Stimulated activated effector memory CD8-positive, alpha-beta T cell treated with anti-CD3 and anti-CD28 coated beads, Interleukin-12 subunit alpha, Interleukin-12 subunit beta, amount 100 ng/mL, for 72 hours (primary cell): Measurements from ENCODE around the gene SAMD4A.

Source experiments
- ATAC-seq: fragments of 150-1000 bp; cut with Tn5 transposase; 2 replicates; pipeline ENCODE4 v1.10.0; 2021
- DNase-seq, 2 donors: peaks; one replicate each; pipeline ENCODE4 v3.0.0; 2021 to 2022; ENCODE audit warnings: low spot score in 2 of 2
- H3K27ac Mint-ChIP-seq: one replicate; pipeline ENCODE4 v1.8.0; 2022; ENCODE audit warnings: mild to moderate bottlenecking, mixed read lengths
- H3K36me3 Mint-ChIP-seq: one replicate; pipeline ENCODE4 v1.8.0; 2022; ENCODE audit warnings: mild to moderate bottlenecking, mixed read lengths
- H3K4me1 Mint-ChIP-seq: one replicate; pipeline ENCODE4 v1.8.0; 2022; ENCODE audit warnings: mixed read lengths
- H3K4me3 Mint-ChIP-seq: one replicate; pipeline ENCODE4 v1.8.0; 2022; ENCODE audit warnings: mild to moderate bottlenecking, mixed read lengths
- H3K9me3 Mint-ChIP-seq: one replicate; pipeline ENCODE4 v1.8.0; 2022; ENCODE audit warnings: mixed read lengths

Gene SAMD4A

DNA sequence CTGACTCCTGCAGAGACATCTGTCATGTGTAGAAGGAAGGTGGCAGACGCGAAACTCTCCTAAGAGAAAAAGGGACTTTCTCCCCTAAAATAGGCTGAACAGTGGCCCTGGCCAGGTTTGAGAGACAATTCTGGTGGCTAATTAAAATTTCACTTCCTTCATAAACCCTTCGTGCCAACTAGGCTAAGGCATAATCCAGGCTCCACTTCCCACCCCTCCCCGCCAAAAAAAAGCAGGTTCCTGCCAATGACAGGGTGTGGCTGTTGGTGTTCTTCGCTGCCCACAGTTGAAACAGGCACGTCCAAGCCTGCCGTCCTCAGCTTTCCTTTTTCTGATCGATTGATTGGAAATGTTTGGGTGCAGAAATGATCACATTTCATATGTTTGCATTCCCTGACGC, 191.1 kb downstream of the SAMD4A start:
- DNase-seq (no peak), ATAC-seq (no peak)
- Mint-ChIP-seq H3K4me1 (peaks cover 11% of the 10 kb centered on the region), H3K9me3 (no peaks in the 10 kb centered on the region), H3K4me3 (no peak overlapping the region), H3K36me3 (no peaks in the 10 kb centered on the region), H3K27ac (no peak overlapping the region)

DNA sequence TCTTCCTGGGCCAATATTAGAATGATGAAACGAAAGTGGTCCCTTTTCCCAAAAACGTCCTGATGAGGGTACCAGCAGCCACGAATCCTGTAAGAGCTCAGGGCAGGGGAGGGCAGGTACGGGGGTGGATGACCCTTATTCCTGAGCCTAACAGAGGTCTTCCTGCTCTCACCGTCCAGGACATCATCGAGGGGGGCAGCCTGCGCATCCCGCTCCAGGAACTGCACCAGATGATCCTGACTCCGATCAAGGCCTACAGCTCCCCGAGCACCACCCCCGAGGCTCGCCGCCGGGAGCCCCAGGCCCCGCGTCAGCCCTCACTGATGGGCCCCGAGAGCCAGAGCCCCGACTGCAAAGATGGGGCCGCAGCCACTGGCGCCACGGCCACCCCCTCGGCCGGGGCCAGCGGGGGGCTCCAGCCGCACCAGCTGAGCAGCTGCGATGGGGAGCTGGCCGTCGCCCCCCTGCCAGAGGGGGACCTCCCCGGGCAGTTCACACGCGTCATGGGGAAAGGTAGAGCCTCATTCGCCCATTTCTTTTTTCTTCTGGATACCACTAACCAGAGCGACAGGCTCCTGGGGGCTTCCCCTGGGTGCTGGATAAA, 193.2 kb downstream of the SAMD4A start:
- Mint-ChIP-seq H3K4me3 (no peak overlapping the region), H3K36me3 (no peaks in the 10 kb centered on the region), H3K27ac (no peak overlapping the region), H3K4me1 (peaks cover 11% of the 10 kb centered on the region), H3K9me3 (no peaks in the 10 kb centered on the region)
- ATAC-seq = no peak
- DNase-seq = no peak

DNA sequence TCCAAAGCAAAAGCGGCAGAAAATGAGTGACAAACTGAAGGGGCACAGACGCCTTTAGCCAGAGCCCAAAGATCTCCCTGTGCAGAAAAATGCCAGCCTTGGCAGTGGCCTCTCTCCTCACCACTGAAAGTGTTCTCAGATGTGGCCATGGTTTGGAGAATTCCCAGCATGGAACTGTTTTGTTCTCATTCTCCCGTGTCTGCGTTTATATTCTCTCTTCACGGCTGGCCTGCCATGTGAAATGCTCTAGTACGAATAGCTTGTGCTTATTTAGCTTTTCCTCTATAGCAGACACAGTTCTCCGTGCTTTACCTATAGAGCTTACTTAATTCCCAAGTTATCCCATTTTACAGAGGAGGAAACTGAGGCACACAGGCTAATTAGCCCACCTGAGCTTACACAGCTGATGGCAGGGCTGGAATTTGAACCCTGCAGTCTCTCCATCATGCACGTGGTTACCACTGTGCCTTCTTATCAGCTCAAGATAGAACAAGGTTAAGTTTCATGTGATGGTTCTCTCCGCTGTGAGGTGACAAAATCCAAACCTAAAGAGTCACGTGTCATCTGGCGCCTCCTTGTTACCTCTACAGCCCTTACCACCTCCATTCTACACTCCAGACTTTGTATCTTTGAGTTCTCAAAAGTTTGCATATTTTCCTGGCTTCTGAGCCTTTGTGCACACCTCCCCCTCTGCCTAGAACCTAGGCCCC, 194.1 kb downstream of the SAMD4A start:
- DNase-seq (no peak), ATAC-seq (no peak)
- Mint-ChIP-seq H3K27ac (peak overlapping the region; percentile 13), H3K4me1 (peaks cover 12% of the 10 kb centered on the region), H3K36me3 (no peaks in the 10 kb centered on the region), H3K9me3 (no peaks in the 10 kb centered on the region), H3K4me3 (no peak overlapping the region)

DNA sequence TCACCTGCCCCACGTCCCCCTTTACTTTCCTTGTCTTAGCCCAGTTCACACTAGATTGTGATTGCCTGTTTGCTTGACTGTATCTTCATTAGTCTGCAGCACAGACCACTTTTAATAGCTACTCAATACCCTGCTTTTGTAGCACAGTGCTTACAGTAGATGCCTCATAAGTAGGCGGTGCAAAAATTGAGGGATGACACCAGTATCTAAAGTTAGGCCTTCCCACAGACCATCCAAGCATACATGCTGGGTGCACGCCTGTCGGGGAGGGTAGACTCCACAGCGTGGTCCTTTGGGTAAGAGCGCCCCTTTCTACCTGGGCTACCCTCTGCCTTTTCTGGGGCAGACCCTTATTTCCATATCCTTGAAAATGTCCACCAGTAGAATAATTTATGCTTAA, 194.9 kb downstream of the SAMD4A start:
- Mint-ChIP-seq H3K27ac (peak overlapping the region; percentile 13), H3K4me3 (no peak overlapping the region), H3K36me3 (no peaks in the 10 kb centered on the region), H3K9me3 (no peaks in the 10 kb centered on the region), H3K4me1 (peaks cover 19% of the 10 kb centered on the region)
- DNase-seq (no peak), ATAC-seq (no peak)

DNA sequence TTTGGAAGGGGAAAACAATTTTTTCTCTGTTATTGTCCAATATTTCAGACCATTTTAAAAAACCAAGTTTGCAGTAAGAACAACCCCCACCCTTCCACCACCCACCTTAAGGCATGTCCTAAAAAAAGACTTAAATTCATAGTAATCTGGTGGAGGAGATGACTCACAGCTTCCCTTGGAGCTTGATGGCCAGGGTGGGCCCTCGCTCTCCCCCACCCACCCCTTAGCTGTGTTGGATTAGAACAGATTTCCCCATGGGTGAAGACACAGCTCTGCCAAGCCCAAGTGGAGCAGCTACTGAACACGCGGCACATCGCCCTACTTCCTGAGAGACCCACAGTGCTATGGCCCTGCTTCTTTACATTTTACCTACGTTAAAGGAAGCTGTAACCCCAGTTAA, 195.4 kb downstream of the SAMD4A start:
- no peak overlapping the region for H3K4me3 Mint-ChIP-seq
- H3K9me3 Mint-ChIP-seq = no peaks in the 10 kb centered on the region
- H3K36me3 Mint-ChIP-seq = no peaks in the 10 kb centered on the region
- ATAC-seq (no peak), DNase-seq (no peak)
- H3K4me1 Mint-ChIP-seq = peaks cover 19% of the 10 kb centered on the region
- H3K27ac Mint-ChIP-seq = no peak overlapping the region

DNA sequence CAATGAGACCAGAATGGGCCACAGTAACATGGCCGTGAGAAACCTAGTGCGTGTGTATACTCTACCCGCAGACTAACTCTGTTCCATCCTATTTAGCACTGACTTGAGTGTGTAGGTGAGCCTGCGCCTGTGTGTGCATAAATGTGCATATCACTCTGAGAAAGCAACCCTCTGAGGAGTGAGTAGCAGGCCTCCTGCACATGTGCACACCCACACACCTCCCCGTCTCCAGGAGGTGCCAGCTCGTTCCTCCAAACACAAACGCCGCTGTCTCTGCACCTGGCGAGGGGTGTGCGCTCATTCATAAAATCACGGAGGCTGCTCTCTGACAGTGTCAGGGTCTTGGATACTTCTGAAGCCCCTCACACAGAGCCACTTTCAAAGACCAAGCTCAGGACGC, 196.8 kb downstream of the SAMD4A start:
- Mint-ChIP-seq H3K9me3 (no peaks in the 10 kb centered on the region), H3K36me3 (no peaks in the 10 kb centered on the region), H3K4me3 (no peak overlapping the region), H3K4me1 (peaks cover 14% of the 10 kb centered on the region), H3K27ac (no peak overlapping the region)
- DNase-seq (no peak), ATAC-seq (no peak)

DNA sequence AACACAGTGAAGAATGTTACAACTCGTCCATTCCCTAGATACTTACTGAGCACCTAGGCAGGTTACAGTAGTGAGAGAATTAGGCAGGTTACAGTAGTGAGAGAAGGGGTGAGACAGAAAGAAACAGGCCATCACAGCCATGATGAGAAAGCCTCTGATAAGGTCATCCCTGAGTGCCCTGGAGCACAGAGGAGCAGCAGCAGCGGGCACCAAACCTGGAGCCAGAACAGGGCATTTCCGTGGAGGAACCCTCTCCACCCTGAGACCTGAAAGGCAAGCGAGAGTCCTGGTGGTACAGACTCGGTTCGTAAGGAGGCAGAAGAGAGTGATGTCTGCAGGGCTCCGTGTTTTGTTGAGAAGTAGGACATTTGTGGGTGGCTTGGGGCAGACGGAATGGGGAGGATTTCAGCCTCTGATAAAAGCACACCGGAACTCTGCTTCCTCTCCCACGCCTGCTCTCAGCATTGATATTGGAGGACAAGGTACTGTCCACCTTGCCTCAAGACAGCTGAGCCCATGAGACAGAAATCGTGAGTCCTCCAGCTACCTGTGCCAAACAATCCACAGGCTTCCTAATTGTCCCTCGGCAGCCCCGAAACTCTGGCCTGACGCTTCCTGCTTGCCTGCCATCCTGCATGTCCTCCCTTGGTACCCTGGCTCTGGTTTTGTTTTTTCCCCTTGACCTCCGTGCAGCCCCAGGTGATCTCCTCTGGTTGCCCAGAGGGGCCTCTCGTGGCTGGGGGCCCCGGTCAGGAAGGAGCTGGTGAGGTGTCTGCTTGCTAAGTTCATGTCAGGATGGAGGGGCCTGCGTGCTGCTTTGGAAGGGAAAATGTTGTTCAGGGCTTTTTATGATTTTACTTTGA, 199.6 kb downstream of the SAMD4A start:
- no peak overlapping the region for H3K27ac Mint-ChIP-seq
- peaks cover 14% of the 10 kb centered on the region for H3K4me1 Mint-ChIP-seq
- H3K36me3 Mint-ChIP-seq = no peaks in the 10 kb centered on the region
- no peaks in the 10 kb centered on the region for H3K9me3 Mint-ChIP-seq
- no peak for ATAC-seq
- H3K4me3 Mint-ChIP-seq = no peak overlapping the region
- DNase-seq = no peak

DNA sequence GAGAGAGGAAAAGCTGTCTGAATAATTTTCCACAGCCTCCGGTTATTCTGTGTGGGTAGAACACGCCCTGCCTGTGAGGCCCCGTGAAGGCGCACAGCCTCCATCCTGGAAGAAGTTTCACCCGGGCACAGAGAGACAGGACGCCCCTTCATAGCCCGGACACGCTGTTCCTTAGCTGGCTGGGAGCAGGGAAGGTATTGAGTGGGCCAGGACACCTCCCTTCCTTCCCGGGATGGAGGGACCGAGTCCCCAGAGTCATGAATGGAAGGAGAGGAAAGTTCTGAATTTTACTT, 200.2 kb downstream of the SAMD4A start:
- H3K4me1 Mint-ChIP-seq = peaks cover 14% of the 10 kb centered on the region
- H3K9me3 Mint-ChIP-seq = no peaks in the 10 kb centered on the region
- no peak overlapping the region for H3K27ac Mint-ChIP-seq
- H3K36me3 Mint-ChIP-seq = no peaks in the 10 kb centered on the region
- DNase-seq = no peak
- ATAC-seq = no peak
- no peak overlapping the region for H3K4me3 Mint-ChIP-seq

DNA sequence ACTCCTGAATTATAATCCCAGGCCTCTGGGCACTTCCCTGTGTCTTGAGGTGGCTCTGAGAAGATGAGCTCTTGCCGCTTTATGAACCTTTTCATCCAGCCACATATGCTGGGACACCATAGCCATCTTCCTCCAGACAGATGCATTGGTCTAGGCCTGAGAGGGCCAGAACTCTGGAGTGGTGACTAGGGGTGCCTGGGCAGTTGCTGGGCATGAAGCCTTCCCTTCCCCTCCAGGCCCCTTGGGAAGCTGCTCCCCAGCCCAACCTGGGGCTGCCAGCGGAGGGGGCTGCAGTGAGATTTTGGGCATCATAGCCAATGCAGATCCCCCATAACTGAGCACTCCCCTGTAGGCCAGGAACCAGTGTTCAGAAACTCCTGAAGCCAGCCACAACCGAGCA, 200.5 kb downstream of the SAMD4A start:
- no peak for DNase-seq
- no peak overlapping the region for H3K4me3 Mint-ChIP-seq
- no peak overlapping the region for H3K27ac Mint-ChIP-seq
- no peaks in the 10 kb centered on the region for H3K9me3 Mint-ChIP-seq
- peaks cover 16% of the 10 kb centered on the region for H3K4me1 Mint-ChIP-seq
- ATAC-seq = no peak
- H3K36me3 Mint-ChIP-seq = no peaks in the 10 kb centered on the region

DNA sequence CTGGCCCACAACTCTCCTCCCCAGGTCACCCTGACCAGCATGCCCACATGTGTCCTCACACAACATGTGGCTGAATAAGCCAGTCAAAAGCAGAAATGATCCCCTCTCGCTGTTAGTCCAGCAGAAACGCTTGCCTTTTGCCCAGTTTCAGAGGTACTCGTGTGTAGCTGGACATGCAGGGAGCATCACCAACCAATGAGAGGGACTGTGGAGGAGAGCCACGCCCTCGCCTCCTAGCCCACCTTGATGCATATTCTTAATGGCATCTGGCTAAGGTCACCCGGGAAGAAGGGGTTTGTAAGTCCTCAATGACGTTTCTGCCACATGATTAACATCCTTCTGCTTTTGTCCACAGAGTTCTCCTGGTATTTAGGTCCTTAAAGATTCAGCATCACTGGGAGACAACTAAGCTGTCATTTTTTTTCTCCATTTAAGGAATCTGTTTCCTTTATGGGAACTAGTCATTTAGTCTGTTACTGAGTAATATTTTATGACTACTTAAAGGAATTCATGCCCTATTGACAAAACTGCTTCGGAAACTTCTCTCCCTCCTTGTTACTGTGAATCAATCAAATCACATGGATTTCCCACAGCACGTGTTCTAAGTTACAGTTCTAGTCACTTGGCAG, 201.7 kb downstream of the SAMD4A start:
- Mint-ChIP-seq H3K4me1 (peaks cover 24% of the 10 kb centered on the region), H3K9me3 (no peaks in the 10 kb centered on the region), H3K27ac (no peak overlapping the region), H3K4me3 (no peak overlapping the region), H3K36me3 (peaks cover 7% of the 10 kb centered on the region)
- no peak for ATAC-seq
- no peak for DNase-seq

DNA sequence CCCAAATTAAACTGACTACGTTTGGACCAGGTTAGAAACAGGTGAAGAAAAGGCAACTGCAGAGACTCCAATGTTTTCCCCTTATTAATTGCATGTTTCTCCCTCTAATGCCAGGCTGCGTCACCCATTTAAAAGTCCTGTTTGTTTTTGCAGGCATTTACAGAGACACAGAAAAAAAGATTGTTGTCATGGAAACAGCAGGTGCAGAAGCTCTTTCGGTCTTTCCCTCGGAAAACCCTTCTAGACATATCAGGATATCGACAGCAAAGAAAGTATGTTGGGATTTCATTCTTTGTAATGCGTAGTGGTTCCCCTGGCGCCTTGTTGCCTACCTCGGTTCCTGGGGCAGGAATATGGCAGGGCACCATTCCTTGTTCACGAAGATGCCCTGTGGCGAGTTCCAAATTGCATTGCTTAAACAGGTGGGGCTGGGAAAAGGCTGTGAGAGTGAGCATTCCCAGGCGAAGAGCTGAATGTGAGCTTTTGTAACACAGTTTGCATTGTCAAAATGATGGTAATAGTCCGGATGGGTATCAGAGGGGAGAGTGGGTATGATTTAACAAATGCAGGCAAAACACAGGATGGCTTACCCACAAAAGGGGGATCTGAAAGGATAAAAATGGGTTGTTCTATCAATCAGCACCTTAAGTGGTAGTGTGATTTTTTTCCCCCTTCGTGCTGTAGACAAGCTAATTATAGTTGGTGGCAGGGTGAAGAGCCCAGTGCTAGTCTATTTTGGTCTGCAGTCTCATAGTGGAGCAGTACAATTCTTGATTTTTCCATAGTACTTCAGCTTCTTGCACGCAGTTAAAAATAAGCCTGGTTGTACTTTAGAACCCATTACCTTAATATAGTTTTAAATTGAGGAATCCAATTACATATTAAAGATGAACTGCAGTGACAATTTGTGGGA, 203.3 kb downstream of the SAMD4A start:
- Mint-ChIP-seq H3K9me3 (no peaks in the 10 kb centered on the region), H3K27ac (no peak overlapping the region), H3K4me1 (peaks cover 32% of the 10 kb centered on the region), H3K4me3 (no peak overlapping the region), H3K36me3 (peaks cover 15% of the 10 kb centered on the region)
- no peak for ATAC-seq
- DNase-seq = no peak

DNA sequence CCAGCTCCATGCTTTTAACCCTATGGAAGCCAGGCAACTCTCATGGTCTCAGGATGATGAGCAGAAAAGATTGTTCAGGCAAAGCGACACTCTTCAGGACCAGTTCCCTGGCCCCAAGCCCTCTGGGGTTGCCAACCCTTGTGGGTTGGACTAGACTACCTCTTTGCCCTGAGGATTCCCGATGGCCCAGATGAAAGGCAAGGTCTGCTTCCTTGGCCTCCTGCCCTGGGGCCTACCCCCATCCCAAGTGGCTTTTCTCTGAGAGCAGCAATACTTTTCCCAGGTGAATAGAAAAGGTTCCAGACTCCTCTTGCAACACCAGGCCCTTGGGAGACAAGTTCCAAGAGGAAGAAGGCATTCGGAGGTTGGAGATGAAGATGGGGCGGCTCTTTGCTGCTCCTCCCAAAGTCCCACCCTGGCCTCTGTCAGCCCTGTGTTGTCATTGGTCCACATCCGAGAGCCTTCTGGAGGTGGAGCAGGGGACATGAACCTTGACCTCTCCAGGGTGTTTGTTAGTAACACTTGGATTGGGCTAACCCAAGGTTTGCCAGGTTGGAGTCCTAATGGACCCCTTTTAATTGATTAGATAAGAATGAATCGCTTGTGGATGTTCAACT, 204.6 kb downstream of the SAMD4A start:
- H3K4me1 Mint-ChIP-seq = peaks cover 30% of the 10 kb centered on the region

DNA sequence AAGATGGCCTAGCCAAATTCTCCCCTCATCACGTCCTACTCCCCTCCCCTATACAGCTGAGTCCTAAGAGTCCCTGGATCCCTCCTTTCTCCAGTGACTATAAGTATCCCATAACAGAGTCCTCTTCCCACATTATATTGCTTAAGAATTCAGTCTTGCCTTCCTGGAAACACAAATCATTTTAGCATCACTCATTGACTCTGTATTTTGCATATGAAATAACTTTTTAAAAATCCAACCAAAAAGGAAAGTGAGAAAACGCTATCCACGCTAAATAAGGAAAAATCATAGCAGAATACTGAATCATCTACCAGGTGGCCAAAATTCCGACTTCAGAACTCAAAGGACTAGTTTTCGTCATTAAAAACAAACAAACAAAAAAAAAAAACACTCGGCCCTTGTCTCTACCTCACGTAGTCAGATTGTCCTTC, 205.5 kb downstream of the SAMD4A start:
- DNase-seq = no peak
- ATAC-seq = no peak
- Mint-ChIP-seq H3K4me1 (peaks cover 37% of the 10 kb centered on the region), H3K36me3 (peaks cover 15% of the 10 kb centered on the region), H3K4me3 (peak overlapping the region; percentile 69), H3K9me3 (no peaks in the 10 kb centered on the region), H3K27ac (peak overlapping the region; percentile 22)

More for the DNA sequence above, 204.6 kb downstream of the SAMD4A start:
- H3K36me3 Mint-ChIP-seq = peaks cover 15% of the 10 kb centered on the region
- H3K4me3 Mint-ChIP-seq = no peak overlapping the region
- no peak overlapping the region for H3K27ac Mint-ChIP-seq
- no peak for ATAC-seq
- no peak for DNase-seq
- no peaks in the 10 kb centered on the region for H3K9me3 Mint-ChIP-seq

DNA sequence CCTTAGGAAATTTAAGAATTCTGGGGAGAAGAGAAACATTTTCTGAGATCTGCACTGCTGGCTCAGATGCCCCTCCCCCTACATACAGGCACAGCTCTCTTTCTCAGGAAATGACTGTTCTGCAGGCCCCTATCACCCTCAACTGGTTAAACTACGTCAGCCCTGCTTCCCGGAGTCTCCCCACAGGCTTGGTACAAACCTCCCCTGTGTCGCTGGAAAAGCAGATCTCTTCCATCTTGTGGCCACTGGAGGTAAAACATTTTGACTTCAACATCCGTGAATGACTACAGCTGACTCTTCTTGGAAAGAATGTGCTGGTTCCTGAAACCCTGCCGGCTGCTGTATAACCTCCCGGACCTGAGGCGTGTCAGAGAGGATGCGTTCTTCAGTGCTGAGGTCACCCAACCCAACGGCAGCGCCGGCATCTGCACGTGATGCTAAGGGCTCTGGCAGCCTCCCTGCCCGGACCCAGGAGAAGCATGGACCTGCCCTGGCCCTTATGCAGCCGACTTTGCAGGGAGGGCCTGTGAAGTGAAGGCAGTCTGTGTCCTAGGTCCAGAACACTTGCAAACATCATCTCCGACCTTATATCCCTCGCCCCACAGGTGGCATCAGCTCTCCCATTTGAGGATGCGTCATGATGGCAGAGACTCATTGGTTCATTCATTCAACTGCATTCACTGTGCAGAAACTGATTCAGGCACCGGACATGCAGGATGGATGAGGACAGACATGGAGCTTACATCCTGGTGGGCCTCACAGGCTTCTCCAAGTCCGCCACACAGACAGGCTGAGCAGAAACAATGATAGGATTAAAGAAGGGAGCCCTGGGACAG, 206.5 kb downstream of the SAMD4A start:
- Mint-ChIP-seq H3K36me3 (peaks cover 15% of the 10 kb centered on the region), H3K9me3 (no peaks in the 10 kb centered on the region), H3K4me1 (peaks cover 37% of the 10 kb centered on the region), H3K4me3 (peak overlapping the region; percentile 69), H3K27ac (peak overlapping the region; percentile 22)
- ATAC-seq (peak; percentile 92), DNase-seq (peak; percentile 45 to 86)
